GM18861 (cell line): Measurements from ENCODE around the gene FBXO42.

Experiments used
- ATAC-seq: cut with Tn5 transposase; IDR thresholded peaks from one replicate; pipeline ENCODE4 v1.9.1; 2021; ENCODE audit not compliant: unreplicated experiment

FBXO42 gene

DNA sequence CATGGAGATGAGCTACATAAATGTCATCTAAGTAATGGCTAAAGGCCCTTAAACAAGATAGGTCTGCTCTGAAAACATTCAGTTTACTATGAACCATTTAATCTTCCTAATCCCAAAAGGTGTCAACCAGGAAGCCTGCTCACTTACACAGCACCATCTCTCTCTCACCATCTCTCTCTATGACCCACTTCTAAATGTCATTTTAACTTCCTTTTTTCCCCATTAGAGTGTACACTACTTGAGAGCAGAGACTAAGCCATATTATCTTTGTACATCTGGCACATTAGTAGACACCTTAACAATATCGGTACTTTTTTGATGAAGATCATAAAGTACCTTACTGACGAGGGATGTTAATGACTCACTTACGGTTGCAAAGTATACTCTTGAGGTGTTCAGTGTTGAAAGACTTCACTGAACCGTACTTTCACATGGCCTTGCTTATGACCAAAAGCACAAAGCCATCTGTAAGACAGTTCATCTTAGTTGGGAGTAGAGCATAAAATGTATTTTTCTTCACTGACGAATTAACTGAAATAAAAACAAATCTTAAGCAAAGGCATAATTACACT lies 25.4 kb downstream of the FBXO42 start:
- ATAC-seq: no peak

DNA sequence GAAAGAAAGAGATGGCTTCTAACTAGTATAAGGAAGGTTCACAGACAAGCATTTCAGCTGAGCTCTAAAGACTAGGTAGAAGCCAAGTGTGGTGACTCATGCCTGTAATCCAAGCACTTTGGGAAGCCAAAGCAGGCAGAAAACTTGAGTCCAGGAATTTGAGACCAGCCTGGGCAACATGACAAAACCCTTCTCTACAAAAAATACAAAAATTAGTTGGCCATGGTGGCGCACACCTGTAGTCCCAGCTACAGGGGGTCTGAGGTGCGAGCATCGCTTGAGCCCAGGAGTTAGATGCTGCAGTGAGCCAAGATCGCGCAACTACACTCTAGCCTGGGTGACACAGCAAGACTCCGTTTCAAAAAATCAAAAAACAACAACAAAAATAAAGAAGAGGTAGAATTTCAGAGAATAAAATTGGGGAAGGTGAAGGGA lies 27.8 kb downstream of the FBXO42 start:
- no peak for ATAC-seq

DNA sequence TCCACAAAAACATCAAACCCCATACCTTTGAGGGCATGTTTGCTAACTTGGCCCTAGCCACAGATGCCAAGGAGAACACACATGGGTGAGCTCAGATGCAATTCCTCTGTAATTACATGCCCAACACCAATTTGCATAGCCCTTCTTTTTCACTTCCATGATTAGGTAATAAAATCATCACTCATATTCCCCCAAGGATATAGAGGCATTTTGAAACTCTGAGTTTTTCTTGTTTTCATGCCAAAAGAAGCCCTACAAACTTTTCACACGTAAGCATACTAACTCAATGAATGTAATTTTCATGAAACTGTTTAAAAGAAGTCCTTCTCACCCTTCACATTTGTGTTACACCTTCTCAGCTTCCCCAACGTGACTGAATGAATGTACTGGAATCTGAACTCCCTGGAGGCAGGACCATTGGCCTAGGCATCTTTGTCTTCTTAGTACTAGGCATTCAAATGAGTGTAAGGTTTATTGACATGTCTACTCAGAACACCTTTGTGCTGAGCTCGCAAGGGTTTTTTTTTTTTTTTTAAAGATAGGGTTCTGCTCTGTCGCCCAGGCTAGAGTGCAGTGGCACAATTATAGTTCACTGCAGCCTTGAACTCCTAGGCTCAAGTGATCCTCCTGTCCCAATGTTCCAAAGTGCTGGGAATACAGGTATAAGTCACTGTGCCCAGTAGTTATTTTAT lies 31.0 kb downstream of the FBXO42 start:
- no peak for ATAC-seq

DNA sequence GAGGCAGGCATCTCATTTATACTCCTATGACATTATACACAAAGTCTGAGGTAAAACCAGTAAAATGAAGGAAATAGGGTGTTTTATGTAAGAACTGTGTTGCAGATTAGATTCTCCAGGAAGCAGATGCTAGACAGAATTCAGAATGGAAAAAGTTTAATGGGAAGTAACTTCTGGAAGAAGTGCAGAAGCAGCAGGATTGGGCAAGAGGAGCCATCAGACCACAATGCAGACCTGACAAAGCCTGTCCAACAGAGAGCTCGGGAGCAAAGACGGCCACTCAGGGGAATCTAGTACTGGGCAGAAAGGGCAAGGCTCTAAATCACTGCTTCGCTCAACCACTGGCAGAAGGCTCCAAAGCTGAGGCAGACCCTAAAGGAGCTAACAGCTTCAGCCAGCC lies 33.7 kb downstream of the FBXO42 start:
- ATAC-seq: no peak

DNA sequence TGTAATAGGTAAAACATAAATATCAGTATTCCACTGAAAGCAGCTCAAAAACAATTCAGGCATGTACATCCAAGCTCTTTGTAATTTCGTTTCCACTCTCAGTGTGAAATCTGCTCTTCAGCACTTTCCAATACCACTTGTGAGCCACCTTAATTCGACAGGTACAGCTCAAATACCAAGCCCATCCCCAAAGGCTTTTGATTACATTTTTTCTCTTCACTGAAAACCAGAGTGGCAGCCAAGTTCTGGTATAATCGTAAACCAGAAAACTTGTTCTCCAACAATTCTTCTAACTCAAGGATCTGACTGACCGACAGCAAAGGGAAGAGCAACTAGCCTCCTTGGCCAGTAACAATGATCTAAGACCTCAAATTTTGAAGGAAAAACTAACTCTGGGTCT lies 36.8 kb downstream of the FBXO42 start:
- no peak for ATAC-seq

DNA sequence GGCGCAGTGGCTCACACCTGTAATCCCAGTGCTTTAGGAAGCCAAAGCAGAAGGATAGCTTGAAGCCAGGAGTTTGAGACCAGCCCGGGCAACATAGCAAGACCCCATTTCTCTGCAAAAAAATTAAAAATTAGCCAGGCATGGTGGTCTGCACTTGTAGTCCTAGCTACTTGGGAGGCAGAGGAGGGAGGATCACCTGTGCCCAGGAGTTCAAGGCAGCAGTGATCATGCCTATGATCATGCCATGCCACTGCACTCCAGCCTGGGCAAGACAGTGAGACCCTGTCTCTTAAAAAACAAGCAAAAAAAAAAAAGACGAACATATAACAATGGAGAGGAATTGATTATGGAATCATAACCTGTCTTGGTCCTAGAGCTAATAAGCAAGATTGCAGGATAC lies 45.1 kb downstream of the FBXO42 start:
- ATAC-seq: no peak

DNA sequence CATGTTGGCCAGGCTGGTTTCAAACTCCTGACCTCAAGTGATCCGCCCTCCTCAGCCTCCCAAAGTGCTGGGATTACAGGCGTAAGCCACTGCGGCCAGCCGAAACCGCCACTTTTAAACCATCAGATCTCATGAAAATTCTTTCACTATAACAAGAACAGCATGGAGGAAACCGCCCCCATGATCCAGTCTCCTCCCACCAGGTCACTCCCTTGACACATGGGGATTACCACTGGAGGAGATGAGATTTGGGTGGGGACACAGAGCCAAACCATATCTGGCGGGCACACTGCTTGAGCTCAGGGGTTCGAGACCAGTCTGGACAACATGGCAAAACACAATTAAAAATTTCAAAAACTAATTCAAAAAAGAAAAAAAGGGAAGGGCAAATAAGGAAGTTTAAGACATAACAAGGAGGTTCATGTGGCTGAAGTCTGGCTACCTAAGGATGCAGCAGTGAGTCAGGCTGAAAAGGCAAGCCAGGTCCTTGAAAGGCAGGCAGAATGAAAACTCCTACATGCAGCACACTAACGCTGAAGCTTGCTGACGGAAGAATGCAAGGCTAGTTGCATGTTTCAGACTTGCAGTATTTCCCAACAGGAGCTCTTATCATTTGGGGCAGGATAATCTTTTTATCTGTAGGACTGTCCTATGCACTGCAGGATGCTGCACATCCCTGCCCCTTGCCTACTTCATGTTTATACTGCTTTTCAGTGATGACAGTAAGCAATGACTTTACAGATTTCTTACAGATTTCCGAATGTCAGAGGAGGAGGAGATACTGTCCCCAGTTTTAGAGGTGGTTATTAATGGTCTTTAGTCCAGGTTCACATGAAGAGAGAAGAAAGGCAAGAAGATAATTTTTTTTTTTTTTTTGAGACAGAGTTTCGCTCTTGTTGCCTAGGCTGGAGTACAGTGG lies 49.3 kb downstream of the FBXO42 start:
- no peak for ATAC-seq

DNA sequence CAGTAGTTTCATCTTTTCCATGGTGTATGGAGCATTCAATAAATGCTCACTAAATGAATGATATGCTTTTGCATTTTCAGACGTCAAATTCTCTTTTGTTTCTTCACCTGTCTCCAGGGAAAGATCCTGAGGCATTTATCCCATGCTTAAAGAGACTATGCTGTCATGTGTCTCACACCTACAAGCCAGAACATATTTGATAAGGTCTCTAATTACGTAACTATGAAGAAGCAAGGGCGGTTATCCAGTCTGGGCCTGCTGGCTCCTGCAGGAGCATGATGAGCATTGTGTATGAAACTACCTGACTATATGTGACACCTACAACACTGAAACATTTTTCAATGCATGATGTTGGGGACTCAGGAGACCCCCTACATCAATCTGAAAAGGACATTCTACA lies 51.8 kb downstream of the FBXO42 start:
- ATAC-seq: no peak

DNA sequence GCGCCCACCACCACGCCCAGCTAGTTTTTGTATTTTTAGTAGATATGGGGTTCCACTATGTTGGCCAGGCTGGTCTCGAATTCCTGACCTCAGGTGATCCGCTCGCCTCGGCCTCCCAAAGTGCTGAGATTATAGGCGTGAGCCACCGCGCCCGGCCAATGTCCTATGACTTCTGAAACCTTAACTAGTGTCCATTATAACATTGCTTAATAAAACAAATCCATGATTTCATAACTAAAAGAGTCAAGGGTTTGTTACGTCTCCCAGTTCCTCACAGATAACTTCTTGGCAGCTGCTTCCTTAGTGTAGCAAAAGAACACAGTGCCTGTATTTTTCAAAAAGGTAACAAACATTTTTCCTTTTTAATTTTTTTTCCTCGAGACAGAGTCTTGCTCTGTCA lies 53.6 kb downstream of the FBXO42 start:
- ATAC-seq: no peak

DNA sequence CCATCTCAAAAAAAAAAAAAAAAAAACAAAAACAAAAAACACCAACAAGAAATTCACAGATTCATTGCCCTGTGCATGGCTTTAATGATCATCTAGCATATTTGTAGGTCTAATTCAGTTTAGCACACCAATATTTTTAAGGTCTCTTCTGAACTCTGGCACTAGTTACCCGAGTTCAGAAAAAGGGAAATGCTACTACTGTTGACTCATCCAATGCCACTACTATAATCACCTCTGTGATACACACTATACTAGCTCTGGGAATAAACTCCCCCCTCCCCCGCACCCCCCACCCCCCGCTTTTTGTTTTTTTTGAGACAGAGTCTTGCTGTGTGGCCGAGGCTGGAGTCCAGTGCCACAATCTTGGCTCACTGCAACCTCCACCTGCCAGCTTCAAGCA lies 55.6 kb downstream of the FBXO42 start:
- no peak for ATAC-seq

DNA sequence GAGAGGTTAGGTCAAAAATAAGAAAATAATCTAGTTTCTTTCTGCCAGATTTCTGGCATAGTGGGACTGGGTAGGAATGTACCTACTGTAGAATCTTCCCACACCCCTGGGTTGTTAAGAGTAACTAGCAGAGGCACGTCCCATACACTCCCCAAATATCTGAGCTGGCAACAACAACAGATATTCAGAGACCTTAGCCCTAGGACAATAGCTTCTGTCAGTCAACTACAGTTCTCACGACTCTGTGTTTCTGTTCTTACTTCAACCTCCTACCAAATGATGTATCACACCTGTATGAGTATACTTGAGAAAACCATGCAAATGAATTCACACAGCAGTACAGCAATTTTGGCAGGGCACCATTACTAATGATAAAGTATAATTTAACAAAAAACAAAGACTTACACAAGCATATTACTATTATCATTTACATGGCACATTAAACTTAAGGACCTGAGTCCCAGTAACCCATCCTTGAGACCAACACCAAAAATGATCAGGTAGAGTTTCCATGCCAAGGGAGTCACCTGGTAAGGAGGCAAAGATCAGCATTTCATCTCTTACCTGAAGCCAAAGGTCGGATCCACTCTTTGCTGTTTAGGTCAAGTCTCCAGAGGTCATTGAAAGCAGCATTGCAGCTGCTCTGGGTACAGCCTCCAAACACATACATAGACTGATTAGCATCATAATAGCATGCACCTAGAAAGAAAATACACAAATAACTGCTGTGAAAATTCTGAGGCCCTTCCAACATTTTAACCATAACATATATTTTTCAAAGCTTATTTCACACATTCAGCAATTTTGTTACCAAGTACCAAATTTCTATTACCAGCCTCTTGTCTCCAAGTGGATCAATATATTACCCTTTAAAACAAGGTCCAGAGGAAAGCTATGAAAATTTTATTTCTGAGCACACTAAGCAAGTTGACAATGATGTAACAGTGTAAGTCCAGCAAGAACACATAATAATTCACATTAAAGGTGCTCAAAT lies 57.8 kb downstream of the FBXO42 start:
- no peak for ATAC-seq

DNA sequence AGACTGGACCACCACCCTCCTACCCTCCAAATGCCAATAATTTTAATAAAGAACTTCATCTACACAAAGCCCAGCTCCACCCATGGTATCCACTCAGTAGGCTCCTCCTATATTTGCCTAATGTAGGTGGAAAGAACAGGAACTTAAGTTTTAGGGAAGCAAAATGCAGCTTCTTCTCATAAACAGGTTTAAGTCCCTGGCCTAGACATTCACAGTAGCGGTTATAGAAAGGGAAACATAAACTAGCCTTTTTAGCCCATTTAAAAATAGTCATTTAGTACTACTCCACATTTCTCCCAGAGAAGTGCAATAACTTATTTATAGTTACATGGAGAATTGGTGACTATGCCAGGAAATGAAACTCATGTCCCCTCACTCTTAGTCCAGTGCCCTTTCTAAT lies 58.7 kb downstream of the FBXO42 start:
- ATAC-seq: no peak

DNA sequence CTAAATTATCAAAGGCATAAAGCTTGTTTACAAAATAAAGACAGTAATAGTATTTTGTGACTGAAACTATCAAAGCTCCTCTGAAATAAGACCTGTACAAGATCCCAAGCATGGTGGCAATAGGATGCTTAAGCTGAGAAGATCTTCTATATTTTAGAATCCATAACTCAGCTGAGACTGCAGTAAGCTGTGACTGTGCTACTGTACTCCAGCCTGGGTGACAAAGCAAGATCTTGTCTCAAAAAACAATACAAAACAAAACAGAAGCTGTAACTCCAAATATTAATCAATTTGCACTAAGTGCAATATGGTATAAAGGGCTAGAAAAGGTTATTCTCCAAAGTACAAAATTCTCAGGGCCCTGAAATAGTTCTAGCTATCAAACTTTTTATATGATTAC lies 59.5 kb downstream of the FBXO42 start:
- ATAC-seq: no peak

DNA sequence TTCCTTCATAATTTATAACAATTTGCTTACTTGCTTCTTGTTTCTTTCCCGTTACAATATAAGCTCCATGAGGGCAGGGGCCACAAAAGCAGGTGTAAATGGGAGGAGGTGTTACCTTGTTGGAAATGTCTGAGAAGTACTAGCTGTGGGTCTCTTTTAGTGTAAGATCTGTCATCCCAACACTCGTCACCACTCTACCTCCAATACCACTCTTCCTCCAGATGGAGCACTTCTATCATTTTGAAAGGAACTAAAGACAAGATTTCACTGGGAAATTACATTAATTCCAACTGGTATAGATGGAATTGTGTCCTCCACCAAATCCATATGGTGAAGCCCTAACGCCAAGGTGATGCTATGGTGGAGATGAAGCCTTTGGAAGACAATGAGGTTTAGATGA lies 62.3 kb downstream of the FBXO42 start:
- no peak for ATAC-seq

DNA sequence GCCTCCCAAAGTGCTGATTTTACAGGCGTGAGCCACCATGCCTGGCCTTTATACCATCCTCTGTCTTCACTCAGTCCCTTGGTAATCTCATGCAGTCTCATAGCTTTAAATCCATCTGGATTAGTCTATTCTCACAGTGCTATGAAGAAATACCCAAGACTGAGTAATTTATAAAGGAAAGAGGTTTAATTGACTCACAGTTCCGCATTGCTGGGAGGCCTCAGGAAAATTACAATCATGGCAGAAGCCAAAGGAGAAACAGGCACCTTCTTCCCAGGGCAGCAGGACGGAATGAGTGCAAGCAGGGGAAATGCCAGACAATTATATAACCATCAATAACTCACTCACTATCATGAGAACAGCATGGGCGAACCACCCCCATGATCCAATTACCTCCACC lies 66.2 kb downstream of the FBXO42 start:
- ATAC-seq: no peak

DNA sequence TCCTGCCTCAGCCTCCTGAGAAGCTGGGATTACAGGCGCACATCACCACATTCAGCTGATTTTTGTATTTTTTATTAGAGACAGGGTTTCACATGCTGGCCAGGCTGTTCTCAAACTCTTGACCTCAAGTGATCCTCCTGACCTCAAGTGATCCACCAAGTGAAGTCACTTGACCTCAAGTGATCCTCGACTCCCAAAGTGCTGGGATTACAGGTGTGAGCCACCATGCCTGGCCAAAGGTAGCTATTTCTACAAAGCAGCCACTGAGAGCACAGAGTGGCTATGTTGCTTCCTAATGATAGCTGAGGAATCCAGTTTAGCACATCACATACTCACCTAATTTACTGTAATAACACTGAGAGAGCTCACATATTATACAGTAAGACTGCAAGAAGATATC lies 70.5 kb downstream of the FBXO42 start:
- ATAC-seq: no peak

DNA sequence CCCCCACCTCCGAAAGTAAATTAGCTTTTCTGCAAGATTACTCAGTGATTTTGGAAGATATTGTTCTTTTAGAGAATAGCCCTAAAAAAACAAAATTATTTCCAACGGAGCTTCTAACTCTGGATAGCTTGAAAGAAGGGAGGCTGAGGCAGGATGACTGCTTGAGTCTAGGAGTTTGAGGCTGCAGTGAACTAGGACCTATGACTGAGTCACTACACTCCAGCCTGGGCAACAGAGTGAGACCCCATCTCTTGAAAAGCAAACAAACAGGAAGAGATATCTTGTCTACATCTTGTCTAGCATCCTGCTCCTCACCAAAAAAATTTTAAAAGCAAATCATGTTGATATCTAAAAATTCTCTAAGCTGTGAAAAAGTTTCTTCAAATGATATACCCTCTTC lies 73.1 kb downstream of the FBXO42 start:
- no peak for ATAC-seq

DNA sequence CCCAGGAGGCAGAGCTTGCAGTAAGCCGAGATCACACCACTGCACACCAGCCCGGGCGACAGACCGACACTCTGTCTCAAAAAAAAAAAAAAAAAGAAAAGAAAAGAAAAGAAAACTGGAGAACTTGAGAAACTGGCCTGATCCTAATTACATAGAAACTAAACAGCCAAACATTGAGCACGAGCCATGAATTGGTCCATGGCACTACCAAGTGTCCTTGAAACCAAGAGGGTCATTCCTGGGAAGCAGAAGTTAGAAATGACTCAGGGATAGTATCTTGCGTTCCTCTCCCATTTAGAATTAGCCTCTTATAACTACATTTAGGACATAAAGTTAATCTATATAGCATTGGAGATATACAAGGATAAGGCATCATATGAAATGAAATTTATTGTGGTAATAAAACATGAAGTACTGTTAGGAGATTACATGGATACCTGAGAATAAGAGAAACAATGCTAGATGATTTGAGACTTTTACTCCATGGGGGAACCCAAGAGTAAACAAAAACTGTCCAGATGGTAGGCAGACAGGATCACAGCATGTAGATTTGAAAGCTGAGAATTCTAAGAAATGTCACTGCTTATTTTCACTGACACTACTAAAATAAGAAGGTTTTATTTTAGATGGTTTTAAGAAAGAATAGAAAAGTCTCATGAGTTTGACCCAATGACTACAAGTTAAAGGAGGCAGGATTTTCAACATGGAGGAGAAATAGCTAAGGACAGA lies 75.8 kb downstream of the FBXO42 start:
- no peak for ATAC-seq

DNA sequence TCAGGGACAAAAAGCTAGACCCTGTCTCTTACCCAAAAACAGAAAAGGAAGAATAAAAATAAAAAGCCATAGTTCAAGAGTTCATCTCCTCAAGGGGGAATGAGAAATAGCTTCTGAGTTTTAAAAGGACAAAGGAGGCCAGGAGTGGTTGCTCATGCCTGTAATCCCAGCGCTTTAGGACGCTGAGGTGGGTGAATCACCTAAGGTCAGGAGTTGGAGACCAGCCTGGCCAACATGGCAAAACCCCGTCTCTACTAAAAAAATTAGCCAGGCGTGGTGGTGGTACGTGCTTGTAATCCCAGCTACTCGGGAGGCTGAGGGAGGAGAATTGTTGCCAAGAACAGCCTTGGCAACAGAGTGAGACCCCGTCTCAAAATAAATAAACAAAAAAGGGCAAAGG lies 76.7 kb downstream of the FBXO42 start:
- ATAC-seq: no peak

DNA sequence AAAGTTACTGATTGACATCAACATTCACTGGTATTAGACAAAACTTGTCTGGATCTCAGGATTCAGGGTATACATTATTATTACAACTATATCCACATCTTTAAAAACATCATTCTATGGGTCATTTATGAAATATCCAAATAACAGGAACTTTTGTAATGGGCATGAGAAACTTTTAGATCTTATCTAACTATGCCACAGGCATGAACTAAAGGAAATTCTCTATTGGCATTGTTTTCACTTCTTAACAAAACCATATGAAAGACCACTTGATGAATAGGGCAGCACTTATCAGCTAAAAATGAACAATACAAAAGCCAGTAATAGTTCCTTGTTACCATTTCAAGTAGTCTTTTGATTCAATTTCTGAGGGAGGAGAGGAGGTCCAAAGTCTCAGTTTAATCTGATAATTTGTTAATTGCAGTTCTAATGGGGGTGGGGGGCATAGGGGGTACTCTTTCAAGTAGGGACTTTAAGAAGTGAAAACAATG lies 84.5 kb downstream of the FBXO42 start:
- no peak for ATAC-seq
